ENCODE results near the gene NPC2. TPM values are rescaled to one million over a fixed set of nuclear protein-coding genes. Genes with fewer than 3 reads are reported as not detected.

NPC2 gene
- total RNA-seq, 1 experiment from 2014 or later = 137 TPM

GRCh38 chr14:74495356-74495755 is 2.3 kb upstream of the NPC2 start:
- Histone ChIP-seq H2BK5ac (ENCODE audit: insufficient read length, low read length) (no peak overlapping the region), H4K20me1 (ENCODE audit: control insufficient read depth, insufficient read depth, insufficient read length) (no peaks in the 10 kb centered on the region), H4K5ac (ENCODE audit: insufficient read length, low read depth, low read length) (no peak overlapping the region), H2BK20ac (ENCODE audit: low read depth, low read length, poor library complexity, severe bottlenecking) (no peak overlapping the region), H2AFZ (ENCODE audit: low read length) (no peak overlapping the region), H3K14ac (ENCODE audit: insufficient read depth, low read length) (no peak overlapping the region), H3K27ac (ENCODE audit: insufficient read length, low read depth, low read length) (no peak overlapping the region), H3K9me3 (ENCODE audit: control insufficient read depth, low read depth, low read length) (no peaks in the 10 kb centered on the region), H4K91ac (ENCODE audit: insufficient read length, low read depth, low read length) (no peak overlapping the region), H3K79me1 (ENCODE audit: insufficient read depth, low read depth, low read length, poor library complexity, severe bottlenecking) (no peaks in the 10 kb centered on the region), H3K4me1 (ENCODE audit: insufficient read depth, low read length) (no peaks in the 10 kb centered on the region; the same call in 1 of the 2 replicates), H2AK5ac (ENCODE audit: insufficient read length, low read length) (no peak overlapping the region), H3K23me2 (ENCODE audit: insufficient read length, low read depth, low read length, poor library complexity, severe bottlenecking) (peaks cover 17% of the 10 kb centered on the region), H2BK12ac (ENCODE audit: insufficient read length, low read depth, low read length) (no peak overlapping the region), H3K79me2 (ENCODE audit: insufficient read depth, low read length) (peaks cover 2% of the 10 kb centered on the region; the same call in 1 of the 2 replicates), H3K18ac (ENCODE audit: insufficient read length, low read depth, low read length) (no peak overlapping the region), H3T11ph (ENCODE audit: low read length) (no peak overlapping the region), H2BK120ac (ENCODE audit: low read depth, low read length, poor library complexity, severe bottlenecking) (no peak overlapping the region), H3K4ac (ENCODE audit: low read depth, low read length) (no peak overlapping the region), H3K23ac (ENCODE audit: insufficient read length, low read depth, low read length) (no peak overlapping the region), H4K8ac (replicated peaks; ENCODE audit: insufficient read length, low read depth, low read length) (no peak overlapping the region), H2BK15ac (ENCODE audit: low read depth, low read length) (no peak overlapping the region), H3K9ac (ENCODE audit: extremely low read depth, insufficient read length, low read length) (no peak overlapping the region), H3K56ac (ENCODE audit: insufficient read length, low read depth, low read length) (no peak overlapping the region), H3K4me2 (ENCODE audit: insufficient read depth, insufficient read length, low read length) (no peak overlapping the region), H3K27me3 (ENCODE audit: insufficient read depth, low read length) (no peaks in the 10 kb centered on the region)
- H3K27ac Mint-ChIP-seq = no peak overlapping the region
- H3K4me1 Mint-ChIP-seq = peaks cover 24 to 26% of the 10 kb centered on the region in 2 experiments
- no peaks in the 10 kb centered on the region for H3K9me3 Mint-ChIP-seq
- H3K27me3 Mint-ChIP-seq (ENCODE audit: low read depth) = no peaks in the 10 kb centered on the region
- no CpG with 5 or more reads among the region's 2 CpGs for WGBS (ENCODE audit: extremely low coverage, insufficient read length, low lambda C conversion rate)
- H3K4me3 Mint-ChIP-seq = peak overlapping the region; percentile 94 to 97; a peak in 4 of 5 replicates
- no peak for DNase-seq
- TF ChIP-seq, protein P1, sequence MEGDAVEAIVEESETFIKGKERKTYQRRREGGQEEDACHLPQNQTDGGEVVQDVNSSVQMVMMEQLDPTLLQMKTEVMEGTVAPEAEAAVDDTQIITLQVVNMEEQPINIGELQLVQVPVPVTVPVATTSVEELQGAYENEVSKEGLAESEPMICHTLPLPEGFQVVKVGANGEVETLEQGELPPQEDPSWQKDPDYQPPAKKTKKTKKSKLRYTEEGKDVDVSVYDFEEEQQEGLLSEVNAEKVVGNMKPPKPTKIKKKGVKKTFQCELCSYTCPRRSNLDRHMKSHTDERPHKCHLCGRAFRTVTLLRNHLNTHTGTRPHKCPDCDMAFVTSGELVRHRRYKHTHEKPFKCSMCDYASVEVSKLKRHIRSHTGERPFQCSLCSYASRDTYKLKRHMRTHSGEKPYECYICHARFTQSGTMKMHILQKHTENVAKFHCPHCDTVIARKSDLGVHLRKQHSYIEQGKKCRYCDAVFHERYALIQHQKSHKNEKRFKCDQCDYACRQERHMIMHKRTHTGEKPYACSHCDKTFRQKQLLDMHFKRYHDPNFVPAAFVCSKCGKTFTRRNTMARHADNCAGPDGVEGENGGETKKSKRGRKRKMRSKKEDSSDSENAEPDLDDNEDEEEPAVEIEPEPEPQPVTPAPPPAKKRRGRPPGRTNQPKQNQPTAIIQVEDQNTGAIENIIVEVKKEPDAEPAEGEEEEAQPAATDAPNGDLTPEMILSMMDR (conservative IDR thresholded peaks at IDR 0.05) = no peak
- H3K36me3 Mint-ChIP-seq (ENCODE audit: insufficient read depth in 1 of 3, low read depth in 3 of 3) = peaks cover 4 to 18% (median 8%) of the 10 kb centered on the region in 3 experiments; a peak in 6 of 7 replicates
